Measurements from ENCODE around the gene KIF18B. TPM values are rescaled to one million over a fixed set of nuclear protein-coding genes. Genes with fewer than 3 reads are reported as not detected.

KIF18B gene
- total RNA-seq, 1 donor from 2014 or later: not detected

DNA sequence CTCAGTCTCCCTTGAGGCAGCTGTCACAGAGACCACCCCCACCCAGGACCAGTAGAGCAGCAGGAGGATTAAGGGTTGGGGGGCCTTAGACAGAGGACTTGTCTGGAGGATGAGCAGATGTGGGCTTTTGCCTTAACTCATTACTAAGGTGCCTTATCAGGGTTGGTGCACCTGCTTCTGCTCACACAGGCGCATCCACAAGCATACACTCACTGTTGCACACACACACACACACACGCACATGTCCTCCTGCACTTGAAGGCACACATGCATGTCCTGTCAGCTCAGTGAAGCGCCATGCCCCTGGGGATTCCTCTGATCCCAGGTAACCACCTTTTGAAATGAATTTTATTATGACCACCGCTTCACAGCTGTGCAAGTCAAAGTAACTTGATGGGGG lies 33.4 kb downstream of the KIF18B start:
- TF ChIP-seq, protein P1, sequence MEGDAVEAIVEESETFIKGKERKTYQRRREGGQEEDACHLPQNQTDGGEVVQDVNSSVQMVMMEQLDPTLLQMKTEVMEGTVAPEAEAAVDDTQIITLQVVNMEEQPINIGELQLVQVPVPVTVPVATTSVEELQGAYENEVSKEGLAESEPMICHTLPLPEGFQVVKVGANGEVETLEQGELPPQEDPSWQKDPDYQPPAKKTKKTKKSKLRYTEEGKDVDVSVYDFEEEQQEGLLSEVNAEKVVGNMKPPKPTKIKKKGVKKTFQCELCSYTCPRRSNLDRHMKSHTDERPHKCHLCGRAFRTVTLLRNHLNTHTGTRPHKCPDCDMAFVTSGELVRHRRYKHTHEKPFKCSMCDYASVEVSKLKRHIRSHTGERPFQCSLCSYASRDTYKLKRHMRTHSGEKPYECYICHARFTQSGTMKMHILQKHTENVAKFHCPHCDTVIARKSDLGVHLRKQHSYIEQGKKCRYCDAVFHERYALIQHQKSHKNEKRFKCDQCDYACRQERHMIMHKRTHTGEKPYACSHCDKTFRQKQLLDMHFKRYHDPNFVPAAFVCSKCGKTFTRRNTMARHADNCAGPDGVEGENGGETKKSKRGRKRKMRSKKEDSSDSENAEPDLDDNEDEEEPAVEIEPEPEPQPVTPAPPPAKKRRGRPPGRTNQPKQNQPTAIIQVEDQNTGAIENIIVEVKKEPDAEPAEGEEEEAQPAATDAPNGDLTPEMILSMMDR (IDR thresholded peaks at IDR 0.05; ENCODE audit: insufficient read depth, low read length, severe bottlenecking): no peak
- Histone ChIP-seq H3K27me3 (ENCODE audit: control insufficient read depth, insufficient read depth, low read length) (no peaks in the 10 kb centered on the region), H3K4me3 (ENCODE audit: low read depth, low read length) (no peak overlapping the region), H3K36me3 (ENCODE audit: control insufficient read depth, insufficient read depth, low read length) (no peaks in the 10 kb centered on the region)
- DNase-seq (ENCODE audit: low read depth) (no peak), FAIRE-seq (peak; percentile 82)

DNA sequence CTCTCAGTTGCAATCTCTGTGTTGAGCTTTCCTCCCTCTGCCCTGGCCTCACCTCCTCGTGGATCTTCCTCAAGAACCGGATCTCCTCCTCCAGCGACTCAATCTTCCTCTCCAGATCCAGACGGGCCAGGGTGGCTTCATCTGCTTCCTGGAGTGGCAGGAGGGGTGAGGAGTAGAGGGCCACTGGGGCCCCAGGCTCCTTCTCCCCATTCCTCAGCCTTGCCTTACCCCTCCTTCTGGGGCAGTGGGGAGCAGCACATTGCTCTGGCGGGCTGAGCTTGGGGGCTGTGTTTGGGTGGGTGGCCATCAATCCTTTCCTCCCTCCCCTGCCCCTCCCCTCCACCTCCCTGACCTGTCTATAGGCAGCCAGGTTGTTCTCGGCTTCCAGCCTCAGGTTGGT lies 33.9 kb downstream of the KIF18B start:
- Histone ChIP-seq H3K27me3 (ENCODE audit: control insufficient read depth, insufficient read depth, low read length) (no peaks in the 10 kb centered on the region), H3K4me3 (ENCODE audit: low read depth, low read length) (no peak overlapping the region), H3K36me3 (ENCODE audit: control insufficient read depth, insufficient read depth, low read length) (no peaks in the 10 kb centered on the region)
- TF ChIP-seq, protein P1 (IDR thresholded peaks at IDR 0.05; ENCODE audit: insufficient read depth, low read length, severe bottlenecking): no peak
- FAIRE-seq (no peak), DNase-seq (ENCODE audit: low read depth) (no peak)

DNA sequence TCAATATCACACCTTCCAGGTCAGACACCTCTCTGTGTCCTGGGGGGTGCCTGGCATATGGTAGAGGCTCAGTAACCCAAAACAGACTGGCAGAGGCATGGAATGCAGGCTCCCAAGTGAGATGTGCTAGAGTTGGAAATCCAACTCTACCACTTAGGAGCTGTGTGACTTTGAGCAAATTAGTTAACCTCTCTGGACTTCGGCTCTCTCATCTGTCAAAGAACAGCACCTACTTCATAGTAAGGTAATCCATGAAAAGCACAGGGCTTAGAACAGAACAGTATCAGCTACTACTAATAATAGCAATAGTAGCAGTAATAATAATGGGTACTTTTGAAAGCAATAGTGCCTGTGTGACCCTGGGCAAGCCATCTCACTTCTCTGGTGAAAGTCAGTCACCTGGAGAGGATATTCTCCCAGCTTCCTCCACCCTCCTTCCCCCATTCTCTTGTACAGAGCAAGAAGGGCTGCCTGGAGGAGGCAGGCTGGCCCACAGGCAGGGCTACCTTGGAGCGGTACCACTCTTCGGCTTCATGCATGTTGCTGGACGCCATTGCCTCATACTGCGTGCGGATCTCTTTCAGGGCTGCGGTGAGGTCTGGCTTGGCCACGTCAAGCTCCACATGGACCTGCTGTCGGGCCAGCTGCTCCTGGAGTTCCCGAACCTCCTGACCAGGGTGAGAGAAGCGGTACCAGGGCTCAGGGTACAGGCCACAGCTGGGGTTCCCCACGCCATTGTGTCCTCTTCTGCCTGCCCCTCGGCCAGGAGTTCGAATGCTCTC lies 34.6 kb downstream of the KIF18B start:
- no peak for DNase-seq (ENCODE audit: low read depth)
- Histone ChIP-seq H3K27me3 (ENCODE audit: control insufficient read depth, insufficient read depth, low read length) (no peaks in the 10 kb centered on the region), H3K4me3 (ENCODE audit: low read depth, low read length) (no peak overlapping the region), H3K36me3 (ENCODE audit: control insufficient read depth, insufficient read depth, low read length) (no peaks in the 10 kb centered on the region)
- TF ChIP-seq, protein P1 (IDR thresholded peaks at IDR 0.05; ENCODE audit: insufficient read depth, low read length, severe bottlenecking): no peak
- FAIRE-seq: no peak

DNA sequence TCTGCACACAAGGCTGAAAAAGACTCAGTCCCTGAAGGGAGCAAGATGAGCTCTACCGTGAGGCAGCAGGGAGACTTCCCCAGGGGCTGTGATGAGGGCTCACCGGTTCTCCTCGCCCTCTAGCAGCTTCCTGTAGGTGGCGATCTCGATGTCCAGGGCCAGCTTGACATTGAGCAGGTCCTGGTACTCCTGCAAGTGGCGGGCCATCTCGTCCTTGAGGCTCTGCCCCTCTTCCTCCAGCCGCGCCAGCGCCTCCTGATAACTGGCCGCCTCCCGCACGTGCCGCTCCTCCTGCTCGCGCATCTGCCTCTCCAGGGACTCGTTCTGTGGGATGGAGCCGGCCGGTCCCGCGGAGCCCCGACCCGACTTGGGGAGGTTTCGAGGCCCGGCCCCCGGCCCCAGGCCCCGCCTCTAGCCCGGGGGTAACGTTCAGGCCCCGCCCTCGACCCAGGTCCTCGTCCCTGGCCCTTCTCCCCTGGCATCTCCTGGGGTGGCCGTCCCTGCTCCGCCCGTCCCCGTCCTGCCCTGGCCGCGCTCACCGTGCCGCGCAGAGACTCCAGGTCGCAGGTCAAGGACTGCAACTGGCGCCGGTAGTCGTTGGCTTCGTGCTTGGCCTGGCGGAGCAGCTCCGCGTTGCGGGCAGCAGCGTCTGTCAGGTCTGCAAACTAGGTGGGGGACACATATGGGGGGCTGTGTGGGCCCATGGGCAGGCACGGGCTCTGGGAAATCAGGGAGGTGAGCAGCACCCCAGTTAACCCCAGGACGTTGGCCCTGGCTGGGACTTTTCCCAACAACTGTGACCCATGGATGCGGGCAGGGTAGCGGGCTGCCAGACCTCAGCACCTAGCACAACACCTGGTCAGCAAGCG lies 36.2 kb downstream of the KIF18B start:
- FAIRE-seq: peak; percentile 47
- H3K4me3 ChIP-seq (ENCODE audit: low read depth, low read length): peak overlapping the region; percentile 11
- TF ChIP-seq, protein P1 (IDR thresholded peaks at IDR 0.05; ENCODE audit: insufficient read depth, low read length, severe bottlenecking): peak; percentile 79
- no peaks in the 10 kb centered on the region for H3K27me3 ChIP-seq (ENCODE audit: control insufficient read depth, insufficient read depth, low read length)
- no peaks in the 10 kb centered on the region for H3K36me3 ChIP-seq (ENCODE audit: control insufficient read depth, insufficient read depth, low read length)
- DNase-seq (ENCODE audit: low read depth): peak; percentile 32

DNA sequence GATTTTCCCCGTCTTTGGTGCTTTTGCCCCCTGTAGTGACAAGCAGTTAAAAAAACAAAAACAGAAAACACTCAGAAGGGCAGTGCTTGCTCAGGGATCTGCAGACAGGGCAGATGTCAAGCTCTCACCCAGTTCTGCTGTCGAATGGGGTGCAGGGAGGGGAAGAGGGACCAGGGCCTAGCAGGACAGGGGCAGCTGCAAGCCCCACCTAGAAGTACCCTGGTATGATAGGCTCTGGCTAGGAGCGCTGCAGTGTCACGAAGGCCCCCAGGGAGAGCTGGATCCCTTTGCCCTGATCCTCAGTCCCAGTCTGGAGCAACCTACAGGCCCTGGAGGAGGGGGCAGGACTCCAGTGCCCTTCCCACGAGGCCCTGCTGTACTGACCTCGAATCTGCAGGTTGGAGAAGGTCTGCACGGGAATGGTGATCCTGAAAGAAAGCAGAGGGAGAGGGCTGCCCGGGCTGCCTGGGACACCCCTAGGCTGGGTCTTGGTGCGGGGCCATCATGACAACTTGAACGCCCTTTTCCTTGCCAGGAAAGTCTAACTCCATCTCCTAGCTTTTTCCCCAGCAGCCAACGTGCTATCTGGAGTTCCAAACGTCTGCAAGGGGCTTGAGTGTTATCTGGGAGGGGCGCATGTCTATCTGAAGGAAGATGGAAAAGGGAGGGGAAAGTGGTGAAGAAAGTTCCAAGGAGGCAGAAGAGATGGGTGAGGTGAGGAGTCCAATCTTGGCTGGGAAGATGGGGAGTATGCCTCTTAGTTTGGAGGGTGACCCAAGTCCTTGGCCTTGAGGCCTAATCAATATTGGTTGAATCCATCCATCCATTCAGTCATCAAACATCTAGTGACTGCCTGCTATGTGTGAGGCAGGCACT lies 37.1 kb downstream of the KIF18B start:
- FAIRE-seq (no peak), DNase-seq (ENCODE audit: low read depth) (no peak)
- H3K4me3 ChIP-seq (ENCODE audit: low read depth, low read length): no peak overlapping the region
- TF ChIP-seq, protein P1 (IDR thresholded peaks at IDR 0.05; ENCODE audit: insufficient read depth, low read length, severe bottlenecking): no peak
- H3K36me3 ChIP-seq (ENCODE audit: control insufficient read depth, insufficient read depth, low read length): no peaks in the 10 kb centered on the region
- no peaks in the 10 kb centered on the region for H3K27me3 ChIP-seq (ENCODE audit: control insufficient read depth, insufficient read depth, low read length)

Measured in bronchial epithelial cell (primary cell).